ENCODE data around the gene CPED1. TPM values are rescaled to one million over a fixed set of nuclear protein-coding genes. Genes with fewer than 3 reads are reported as not detected.

Gene CPED1
- total RNA-seq, 1 experiment from 2014 or later = not detected

DNA sequence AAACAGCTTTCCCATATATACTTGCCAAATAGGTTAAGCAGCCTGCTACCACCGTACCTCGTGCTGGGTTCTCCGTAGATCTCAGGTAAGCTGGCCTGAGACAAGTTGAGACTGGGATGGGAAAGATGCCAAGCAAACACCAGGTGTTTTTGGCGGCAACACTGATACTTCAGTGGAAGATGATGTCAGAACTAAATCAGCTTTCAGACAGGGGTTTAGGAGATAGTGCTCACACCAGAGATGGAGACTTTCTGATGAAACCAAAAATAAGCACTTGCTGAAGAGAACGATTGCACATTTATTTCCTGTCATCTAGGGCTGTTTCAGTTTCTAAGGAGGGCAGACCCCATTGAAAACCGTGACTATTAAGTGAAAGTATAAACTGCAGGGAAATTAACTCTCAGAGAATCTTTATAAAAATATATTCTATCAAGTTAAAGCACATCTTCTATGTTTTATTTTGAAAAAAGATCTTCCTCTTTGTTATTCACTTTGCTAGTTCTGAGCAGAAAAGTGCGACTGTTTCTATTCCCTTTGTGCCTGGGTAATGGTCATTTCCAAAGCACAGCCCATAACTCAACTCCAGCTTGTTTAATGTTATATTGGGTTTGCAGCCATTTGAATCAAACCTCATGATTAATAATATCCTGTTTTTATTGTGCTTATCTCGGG, 149.9 kb downstream of the CPED1 start:
- no peak for DNase-seq (ENCODE audit: low read depth)
- in situ Hi-C loops (cut with HindIII; ENCODE audit: low pct_unique_long_range_greater_than_20kb, low sequenced_read_pairs) = no loop called here

DNA sequence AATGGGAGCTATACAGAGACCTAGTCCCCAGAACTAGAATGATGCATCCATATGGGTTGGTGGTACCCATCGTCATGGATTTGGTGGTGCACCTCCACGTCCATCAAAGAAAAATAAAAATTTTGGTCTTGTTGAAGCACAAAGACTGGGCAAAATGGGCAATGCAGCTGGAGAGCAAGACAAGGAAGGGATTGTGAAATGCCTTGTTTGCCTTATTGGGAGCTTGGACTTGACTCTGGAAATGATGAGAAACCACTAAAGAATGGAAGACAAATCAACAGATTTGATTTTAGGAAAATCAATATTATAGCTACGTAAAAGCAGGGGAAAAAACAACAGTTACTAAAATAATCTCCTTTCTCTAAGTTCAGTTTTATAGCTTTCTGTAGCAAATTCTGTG, 150.9 kb downstream of the CPED1 start:
- in situ Hi-C loops (cut with HindIII; ENCODE audit: low pct_unique_long_range_greater_than_20kb, low sequenced_read_pairs) = no loop called here
- no peak for DNase-seq (ENCODE audit: low read depth)

DNA sequence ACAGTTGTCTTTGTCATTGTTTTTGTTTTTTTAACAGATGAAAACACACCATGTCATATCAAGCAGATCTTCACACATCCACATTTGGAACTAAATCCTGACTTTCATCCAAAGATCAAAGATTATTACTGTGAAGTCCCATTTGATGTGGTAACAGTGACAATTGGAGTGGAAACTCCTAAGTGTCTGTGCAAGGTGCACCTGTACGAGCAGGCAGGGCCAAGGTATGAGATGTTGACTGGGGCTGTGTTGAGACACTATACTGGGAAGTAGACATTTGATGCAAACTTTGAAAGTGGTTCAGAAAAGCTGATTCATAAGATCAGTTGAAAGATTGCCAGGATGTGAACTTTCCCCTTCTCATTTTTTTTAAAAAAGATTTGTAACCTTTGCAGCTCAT, 152.3 kb downstream of the CPED1 start:
- in situ Hi-C loops (cut with HindIII; ENCODE audit: low pct_unique_long_range_greater_than_20kb, low sequenced_read_pairs) = no loop called here
- DNase-seq (ENCODE audit: low read depth) = no peak

DNA sequence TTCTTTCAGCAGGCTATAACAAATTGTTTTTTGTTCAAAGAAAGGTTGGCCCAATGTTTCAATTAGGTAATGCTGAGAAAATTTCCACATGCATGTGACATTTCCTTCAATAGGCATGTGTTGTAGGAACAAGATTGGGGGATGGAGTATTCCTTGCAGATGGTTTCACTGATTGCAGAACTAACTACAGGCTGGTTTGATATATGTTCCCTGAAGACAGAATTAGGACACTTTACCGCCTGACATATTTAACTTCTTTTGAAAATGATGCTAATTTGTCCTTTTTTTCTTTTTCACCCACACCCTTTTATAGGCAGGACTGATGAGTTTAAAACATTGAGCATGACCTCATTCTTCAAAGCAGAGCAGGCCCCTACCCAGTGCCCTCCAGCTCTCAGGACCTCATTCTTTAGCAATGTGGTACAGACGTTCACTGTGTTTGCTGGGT, 163.3 kb downstream of the CPED1 start:
- in situ Hi-C loops (cut with HindIII; ENCODE audit: low pct_unique_long_range_greater_than_20kb, low sequenced_read_pairs) = no loop called here
- DNase-seq (ENCODE audit: low read depth) = no peak

- no peak for DNase-seq (ENCODE audit: low read depth)
- in situ Hi-C loops (cut with HindIII; ENCODE audit: low pct_unique_long_range_greater_than_20kb, low sequenced_read_pairs) = no loop called here
Measured at GRCh38 chr7:121153411-121153810, 164.9 kb downstream of the CPED1 start.

- no peak for DNase-seq (ENCODE audit: low read depth)
- in situ Hi-C loops (cut with HindIII; ENCODE audit: low pct_unique_long_range_greater_than_20kb, low sequenced_read_pairs) = no loop called here
Measured at GRCh38 chr7:121153995-121154394, 165.5 kb downstream of the CPED1 start.

GRCh38 chr7:121156825-121157224, 168.3 kb downstream of the CPED1 start:
- in situ Hi-C loops (cut with HindIII; ENCODE audit: low pct_unique_long_range_greater_than_20kb, low sequenced_read_pairs) = no loop called here
- no peak for DNase-seq (ENCODE audit: low read depth)

DNA sequence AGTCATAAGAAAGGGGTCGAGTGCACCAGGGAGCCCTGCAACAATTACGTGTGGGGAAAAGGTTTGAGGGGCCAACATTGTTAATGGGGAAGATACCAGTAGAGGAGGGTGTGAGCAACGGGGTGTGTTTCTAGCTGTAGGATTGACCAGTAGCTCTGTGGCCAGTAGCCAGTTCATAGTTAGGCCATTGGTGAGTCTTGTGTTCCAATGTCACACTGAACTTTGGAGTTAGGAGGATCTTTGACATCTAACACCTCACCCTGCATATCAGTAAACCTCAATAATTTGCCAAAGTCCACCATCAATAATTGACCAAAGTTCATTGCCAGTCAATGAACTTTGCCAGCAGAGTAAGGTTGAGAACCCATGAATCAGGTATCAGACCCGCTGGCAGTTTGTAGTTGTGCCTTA, 168.8 kb downstream of the CPED1 start:
- DNase-seq (ENCODE audit: low read depth) = no peak
- in situ Hi-C loops (cut with HindIII; ENCODE audit: low pct_unique_long_range_greater_than_20kb, low sequenced_read_pairs) = no loop called here

DNA sequence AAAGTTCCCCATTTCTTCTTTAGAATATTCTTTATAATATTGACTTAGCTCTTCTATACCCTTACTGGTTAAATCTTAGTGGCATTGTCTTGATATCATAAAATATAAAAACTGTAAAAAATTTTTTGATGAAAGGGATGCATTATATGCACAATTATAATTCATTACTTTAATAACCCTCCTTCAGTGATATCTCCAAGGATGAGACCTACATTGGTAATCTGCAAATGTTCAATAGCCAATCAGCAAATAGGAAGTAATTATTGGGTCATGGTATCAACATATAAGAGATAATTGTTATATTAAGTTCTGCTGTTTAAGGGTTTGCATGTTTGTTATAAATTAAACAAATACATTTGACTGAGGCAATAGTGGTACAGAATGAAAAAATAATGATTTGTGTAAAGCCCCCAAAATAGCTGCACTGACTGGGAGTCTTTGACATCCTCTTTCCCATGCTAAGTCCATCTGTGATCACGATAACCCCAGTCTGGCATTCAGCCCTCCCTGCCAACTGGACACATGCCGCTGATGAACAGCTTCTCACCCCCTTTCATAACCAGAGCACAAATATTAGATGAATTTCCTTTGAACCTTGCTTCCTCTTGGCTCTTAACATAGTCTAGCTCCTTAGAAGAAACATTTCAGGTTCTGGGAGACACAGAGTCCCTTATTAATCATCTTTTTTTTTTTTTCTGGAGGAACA, 169.5 kb downstream of the CPED1 start:
- DNase-seq (ENCODE audit: low read depth) = no peak
- in situ Hi-C loops (cut with HindIII; ENCODE audit: low pct_unique_long_range_greater_than_20kb, low sequenced_read_pairs) = no loop called here

DNA sequence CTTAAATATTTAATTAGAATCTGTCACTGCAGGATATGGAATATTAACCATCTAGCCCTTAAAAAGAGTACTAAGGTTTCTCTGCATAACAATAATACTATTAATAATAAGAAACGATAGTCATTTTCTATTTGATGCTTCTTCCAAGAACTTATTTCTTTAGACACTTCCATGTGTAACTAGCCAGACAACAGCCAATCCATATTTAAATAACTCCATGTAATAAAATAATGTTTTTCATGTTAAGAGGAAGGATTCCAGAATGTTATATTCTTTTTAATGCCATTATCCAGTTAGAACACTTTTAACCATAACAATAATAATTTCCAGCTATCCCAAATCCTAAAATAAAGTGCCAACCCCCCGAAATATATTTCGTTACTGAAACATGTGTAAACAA, 170.2 kb downstream of the CPED1 start:
- in situ Hi-C loops (cut with HindIII; ENCODE audit: low pct_unique_long_range_greater_than_20kb, low sequenced_read_pairs) = no loop called here
- no peak for DNase-seq (ENCODE audit: low read depth)

DNA sequence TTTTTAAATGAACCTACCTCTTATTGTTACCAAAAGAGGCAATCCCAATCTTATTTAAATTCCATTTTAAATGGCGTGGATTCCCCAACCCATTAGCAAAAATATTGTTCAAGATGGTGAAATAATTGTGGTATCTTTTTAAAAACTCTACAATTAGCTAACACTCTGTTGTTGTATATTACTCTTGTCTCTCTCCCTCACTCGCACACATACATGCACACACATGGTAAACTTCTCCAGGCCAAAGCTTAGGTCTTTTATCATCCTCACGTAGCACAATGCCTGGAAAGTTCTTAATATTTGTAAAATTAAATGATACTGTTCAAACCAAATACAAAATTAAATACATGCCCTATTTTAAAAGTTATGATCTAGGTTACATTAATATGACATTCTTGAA, 171.0 kb downstream of the CPED1 start:
- in situ Hi-C loops (cut with HindIII; ENCODE audit: low pct_unique_long_range_greater_than_20kb, low sequenced_read_pairs) = no loop called here
- DNase-seq (ENCODE audit: low read depth) = no peak

DNA sequence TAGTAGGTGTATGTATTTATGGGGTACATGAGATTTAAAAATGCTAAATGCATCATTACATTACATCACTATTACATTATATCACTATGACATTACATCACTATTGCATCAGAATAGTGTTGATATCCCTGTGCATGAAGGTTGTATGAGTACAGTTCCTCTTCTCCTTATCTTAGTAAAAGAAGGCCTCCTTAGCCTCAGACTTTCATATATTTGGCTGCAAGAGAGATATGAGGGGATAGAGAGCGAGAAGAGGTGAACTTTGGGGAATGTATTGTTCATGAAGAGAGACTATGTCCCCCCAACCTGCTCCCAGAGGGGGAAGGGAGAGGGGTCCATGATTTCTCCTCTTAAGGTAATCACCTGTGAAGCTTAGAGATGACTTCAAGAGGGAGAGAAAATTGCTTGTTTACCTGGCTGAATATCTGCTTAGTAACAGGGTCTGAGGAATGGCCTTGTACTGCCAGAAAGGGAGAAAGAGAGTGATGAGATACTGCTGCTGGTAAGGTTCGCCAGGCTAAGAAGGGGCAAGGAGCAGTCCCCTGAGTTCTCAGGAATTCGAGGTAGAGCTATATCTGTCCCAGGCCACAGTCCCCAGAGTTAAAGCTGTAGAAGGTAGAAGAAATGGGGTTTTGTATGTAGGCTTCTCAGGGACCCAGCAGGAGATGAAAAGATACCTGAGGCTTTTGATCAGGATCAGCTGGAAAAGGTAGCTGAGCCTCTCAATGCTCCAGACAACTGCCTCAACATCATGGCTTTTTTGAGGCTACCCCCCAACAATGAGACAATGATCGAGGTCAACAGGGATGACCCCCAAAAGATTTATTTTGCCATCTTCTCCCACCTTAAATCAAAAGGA, 171.9 kb downstream of the CPED1 start:
- in situ Hi-C loops (cut with HindIII; ENCODE audit: low pct_unique_long_range_greater_than_20kb, low sequenced_read_pairs) = no loop called here
- no peak for DNase-seq (ENCODE audit: low read depth)

GRCh38 chr7:121163699-121164098, 175.2 kb downstream of the CPED1 start:
- no peak for DNase-seq (ENCODE audit: low read depth)
- in situ Hi-C loops (cut with HindIII; ENCODE audit: low pct_unique_long_range_greater_than_20kb, low sequenced_read_pairs) = no loop called here

GRCh38 chr7:121164247-121164646, 175.7 kb downstream of the CPED1 start:
- in situ Hi-C loops (cut with HindIII; ENCODE audit: low pct_unique_long_range_greater_than_20kb, low sequenced_read_pairs) = no loop called here
- no peak for DNase-seq (ENCODE audit: low read depth)

DNA sequence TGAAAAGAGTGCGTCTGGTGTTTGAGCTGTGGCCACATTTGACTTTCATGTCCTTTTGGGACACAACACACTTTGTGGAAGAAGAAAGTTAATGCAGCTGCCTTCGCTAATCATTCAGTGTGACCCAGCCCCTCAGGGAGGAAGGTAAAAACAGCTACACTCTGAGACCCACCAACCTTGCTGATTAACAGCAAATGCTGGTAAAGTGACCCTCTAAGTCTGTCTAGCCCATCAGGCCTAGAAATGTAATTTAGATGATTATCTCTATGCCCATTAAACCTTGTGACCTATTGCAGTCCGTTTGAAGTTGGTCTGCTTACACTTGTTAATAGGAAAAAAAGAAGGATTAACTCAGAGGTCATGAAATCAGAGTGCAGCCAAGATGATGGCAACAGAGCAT, 178.4 kb downstream of the CPED1 start:
- in situ Hi-C loops (cut with HindIII; ENCODE audit: low pct_unique_long_range_greater_than_20kb, low sequenced_read_pairs) = no loop called here

DNA sequence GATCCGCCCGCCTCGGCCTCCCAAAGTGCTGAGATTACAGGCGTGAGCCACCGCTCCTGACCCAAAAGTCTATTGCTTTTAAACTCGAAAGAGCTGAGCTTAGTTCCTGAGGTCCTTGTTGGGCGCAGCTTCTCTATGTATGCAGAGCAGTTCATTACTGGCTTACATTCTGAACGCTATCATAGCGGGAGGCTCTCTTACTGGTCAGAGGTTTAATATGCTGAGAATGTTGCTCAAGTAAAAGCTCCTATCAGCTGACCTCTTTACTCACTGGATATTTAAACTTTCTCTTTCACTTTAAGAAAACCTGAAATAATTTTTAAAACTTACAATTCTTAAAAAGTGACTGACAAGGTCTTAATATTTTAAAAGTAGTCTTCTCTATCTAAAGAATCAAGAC, 179.5 kb downstream of the CPED1 start:
- no peak for DNase-seq (ENCODE audit: low read depth)
- in situ Hi-C loops (cut with HindIII; ENCODE audit: low pct_unique_long_range_greater_than_20kb, low sequenced_read_pairs) = no loop called here

More for the DNA sequence above, 178.4 kb downstream of the CPED1 start:
- no peak for DNase-seq (ENCODE audit: low read depth)

DNA sequence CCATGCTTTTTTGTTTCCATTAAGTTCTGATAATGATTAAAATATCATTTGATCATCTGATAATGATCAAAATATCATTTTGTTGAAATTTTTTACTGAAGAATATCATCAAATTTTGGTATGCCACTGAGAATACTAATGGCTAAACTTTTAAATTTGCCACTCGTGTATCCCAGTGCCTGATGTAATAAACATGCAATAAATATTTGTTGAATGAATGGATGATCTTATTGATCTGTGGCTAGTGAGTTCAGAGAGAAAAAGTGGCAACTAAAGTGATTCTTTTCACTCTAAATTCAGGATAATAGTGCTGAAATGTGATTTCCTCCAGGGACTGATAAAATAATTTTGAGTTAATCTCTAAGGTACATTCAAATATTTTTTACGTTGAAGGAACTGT, 181.0 kb downstream of the CPED1 start:
- in situ Hi-C loops (cut with HindIII; ENCODE audit: low pct_unique_long_range_greater_than_20kb, low sequenced_read_pairs) = no loop called here
- DNase-seq (ENCODE audit: low read depth) = no peak

- no peak for DNase-seq (ENCODE audit: low read depth)
- in situ Hi-C loops (cut with HindIII; ENCODE audit: low pct_unique_long_range_greater_than_20kb, low sequenced_read_pairs) = no loop called here
Measured at GRCh38 chr7:121172484-121172883, 184.0 kb downstream of the CPED1 start.

DNA sequence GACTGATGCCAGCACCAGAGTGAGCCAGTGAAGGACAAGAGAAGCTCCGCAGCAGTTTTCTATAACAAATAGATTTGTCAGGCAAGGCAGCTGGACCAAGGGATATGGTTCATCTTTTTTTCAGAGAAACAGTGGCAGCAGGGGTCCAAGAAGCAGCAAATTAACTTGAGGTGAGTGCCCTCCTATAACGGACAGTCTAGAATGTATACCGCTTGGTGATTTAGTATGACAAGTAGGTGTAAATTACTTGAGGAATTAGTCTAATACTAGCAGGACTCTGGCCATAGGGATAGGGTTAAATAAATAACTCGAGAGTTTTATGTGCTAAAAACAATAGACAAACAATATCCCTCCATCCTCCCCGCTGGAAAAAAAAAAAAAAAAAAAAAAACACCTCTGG, 187.3 kb downstream of the CPED1 start:
- in situ Hi-C loops (cut with HindIII; ENCODE audit: low pct_unique_long_range_greater_than_20kb, low sequenced_read_pairs) = no loop called here
- no peak for DNase-seq (ENCODE audit: low read depth)

Data from Caki2 (cell line).